GM08714 (cell line): ENCODE results near the gene RNF149.

Experiments used
- H3K4me3 ChIP-seq: fragments of 200-500 bp; sonication (Bioruptor generic); 2 replicates; pipeline ENCODE4 v1.5.1; 2014; ENCODE audit warnings: mild to moderate bottlenecking, low read length, inconsistent platforms
- ZNF274 ChIP-seq: IDR thresholded peaks from 2 replicates; pipeline ENCODE4 v1.6.1; 2012; ENCODE audit warnings: mild to moderate bottlenecking, low read depth, low read length

Gene RNF149

DNA sequence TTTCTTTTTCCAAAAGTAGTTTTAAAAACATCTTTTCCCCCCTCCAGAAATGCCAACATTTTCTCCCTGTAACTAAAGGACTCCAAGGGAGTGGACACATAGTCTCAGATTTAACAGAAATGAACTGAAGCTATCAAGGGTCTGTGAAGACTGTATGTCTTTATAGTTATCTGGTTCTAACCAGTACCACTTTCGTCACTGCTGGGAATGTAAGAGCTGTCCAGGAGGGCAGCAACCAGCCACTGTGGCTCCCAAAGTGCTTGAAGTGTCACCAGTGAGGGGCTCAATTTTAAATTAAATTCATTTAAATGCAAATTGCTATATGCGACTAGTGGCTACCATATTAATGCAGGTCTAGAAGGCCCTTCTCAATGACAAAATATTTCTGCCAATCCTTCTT lies 15.0 kb downstream of the RNF149 start:
- H3K4me3 ChIP-seq: no peak overlapping the region
- TF ChIP-seq ZNF274: no peak

DNA sequence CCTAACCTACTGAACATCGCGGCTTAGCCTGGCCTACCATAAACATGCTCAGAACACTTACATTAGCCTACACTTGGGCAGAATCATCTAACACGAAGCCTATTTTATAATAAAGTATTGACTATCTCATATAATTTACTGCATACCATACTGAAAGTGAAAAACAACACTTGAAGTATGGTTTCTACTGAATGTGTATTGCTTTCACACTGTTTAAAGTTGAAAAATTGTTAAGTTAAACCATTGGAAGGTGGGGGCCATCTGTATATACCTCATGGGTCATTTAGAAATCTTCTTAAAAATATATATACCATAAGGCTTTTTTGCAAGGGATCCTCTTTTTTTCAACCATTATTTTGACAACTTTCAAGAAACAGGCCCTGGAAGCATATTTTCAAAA lies 16.5 kb downstream of the RNF149 start:
- H3K4me3 ChIP-seq: no peak overlapping the region
- TF ChIP-seq ZNF274: no peak

DNA sequence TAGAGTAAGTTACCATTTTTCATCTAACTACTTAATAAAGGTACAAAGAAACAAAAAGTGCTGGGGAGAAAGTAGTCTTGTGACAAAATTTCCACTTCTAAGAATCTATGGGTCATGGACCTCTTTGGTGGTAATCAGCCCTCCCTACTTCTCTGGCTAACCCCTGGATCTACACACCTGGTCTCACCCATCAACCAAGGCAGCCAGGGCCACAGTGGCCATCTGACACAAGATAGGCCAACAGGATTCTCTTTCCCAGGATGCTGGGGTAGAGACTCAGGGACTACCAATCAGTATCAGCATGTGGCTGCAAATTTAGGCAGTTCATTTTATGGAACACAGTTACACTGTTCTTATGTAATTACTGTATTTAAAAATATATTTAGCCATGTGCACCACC lies 17.8 kb downstream of the RNF149 start:
- H3K4me3 ChIP-seq: no peak overlapping the region
- no peak for TF ChIP-seq ZNF274

DNA sequence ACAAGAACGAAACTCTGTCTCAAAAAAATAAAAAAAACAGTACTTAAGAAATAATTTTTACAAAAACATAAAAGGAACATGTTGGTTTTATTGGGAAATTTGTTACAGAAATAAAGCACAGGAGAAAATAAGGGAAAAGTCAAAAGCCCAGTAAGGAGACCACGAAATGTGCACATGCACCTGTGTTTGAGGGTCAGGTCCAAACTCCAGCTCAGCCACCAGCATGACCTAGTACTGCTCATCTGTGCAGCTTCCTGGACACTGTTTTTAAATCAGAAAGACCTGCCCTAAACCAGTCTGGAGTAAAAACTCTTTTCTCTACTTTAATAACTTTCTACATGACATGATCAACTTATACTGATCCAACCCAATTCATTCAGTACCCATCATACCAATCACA lies 21.2 kb downstream of the RNF149 start:
- no peak for TF ChIP-seq ZNF274
- no peak overlapping the region for H3K4me3 ChIP-seq

DNA sequence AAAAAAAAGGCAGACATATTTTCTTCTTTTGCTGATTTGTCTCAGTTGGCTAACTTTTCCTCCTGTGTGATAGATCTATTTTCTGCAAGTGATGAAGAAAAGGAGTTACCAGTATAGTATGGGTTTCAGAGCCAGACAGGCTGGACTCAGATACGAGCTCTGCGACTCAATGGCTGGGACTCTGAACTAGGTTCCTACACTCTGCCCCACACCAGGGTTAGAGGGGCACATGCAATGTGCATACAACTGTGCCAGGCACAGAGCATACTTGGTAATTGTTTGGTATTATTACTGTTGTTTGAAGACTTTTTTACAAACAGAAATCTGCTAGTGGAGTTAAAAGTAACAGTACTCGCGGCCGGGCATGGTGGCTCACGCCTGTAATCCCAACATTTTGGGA lies 21.8 kb downstream of the RNF149 start:
- H3K4me3 ChIP-seq: no peak overlapping the region
- no peak for TF ChIP-seq ZNF274

DNA sequence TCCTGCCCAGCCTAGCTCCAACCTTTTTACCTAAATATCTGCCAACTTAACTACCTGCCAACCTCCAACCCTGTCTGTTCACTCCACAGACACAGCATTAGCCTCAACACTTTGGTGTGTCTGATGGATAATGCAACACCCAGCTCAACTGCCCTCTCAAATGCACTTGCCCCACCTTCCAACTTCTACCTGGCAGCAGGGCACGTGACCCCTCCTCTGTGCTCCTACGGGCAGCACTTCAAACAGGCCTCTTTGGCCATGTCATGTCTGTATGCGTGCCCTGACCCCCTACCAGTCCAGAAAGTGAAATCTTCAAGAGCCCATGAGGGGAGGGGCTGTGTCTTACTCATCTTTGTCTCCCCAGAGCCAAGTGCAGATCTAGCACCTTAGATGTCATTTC lies 25.5 kb downstream of the RNF149 start:
- no peak overlapping the region for H3K4me3 ChIP-seq
- no peak for TF ChIP-seq ZNF274

DNA sequence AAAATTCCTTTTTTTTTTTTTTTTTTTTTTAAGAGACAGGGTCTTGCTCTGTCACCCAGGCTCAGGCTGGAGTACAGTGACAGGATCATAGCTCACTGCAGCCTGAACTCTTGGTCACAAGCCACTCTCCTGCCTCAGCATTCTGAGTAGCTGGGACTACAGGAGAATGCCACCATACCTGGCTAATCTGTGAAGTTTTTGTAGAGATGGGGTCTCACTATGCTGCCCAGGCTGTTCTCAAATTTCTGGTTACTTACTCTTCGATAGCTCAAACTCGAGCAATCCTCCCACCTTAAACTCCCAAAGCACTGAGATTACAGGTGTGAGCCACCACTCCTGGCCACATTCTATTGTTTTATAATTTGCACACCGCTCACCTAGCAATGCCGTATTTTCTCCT lies 27.0 kb downstream of the RNF149 start:
- TF ChIP-seq ZNF274: no peak
- H3K4me3 ChIP-seq: no peak overlapping the region

DNA sequence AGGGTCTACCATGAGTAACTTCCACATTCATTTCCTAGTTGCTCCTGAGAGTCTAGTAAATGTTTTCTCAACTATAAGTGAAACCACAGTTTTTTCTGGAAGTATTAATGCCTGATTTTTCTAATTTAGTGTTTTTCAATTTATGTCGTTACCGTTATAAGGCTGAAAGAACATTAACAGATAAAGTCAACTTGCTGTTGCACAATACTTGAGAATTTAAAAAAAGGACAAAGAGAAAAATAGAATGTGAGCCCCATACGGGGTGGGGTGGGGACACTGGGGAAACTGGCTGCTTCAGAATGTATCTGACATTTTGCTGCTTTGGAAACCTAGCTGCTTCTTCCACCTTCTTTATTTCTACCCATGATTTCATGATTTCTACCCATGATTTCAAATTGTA lies 29.6 kb downstream of the RNF149 start:
- H3K4me3 ChIP-seq: no peak overlapping the region
- no peak for TF ChIP-seq ZNF274

DNA sequence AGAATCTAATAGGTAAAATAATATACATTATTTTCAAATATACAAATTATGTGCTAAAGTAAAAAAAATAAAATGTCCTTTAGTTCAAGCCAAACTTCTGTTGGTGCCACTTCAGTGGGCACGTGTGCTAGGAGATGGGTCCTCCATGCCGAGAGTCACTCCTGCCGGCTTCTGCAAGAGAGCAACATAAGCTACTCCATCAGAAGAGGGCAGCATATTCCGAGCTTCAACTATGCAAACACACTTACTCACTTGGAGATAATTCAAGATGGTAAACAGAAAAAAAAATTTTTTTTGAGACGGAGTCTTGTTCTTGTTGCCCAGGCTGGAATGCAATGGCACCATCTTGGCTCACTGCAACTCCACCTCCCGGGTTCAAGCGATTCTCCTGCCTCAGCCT lies 31.4 kb downstream of the RNF149 start:
- TF ChIP-seq ZNF274: no peak
- no peak overlapping the region for H3K4me3 ChIP-seq

DNA sequence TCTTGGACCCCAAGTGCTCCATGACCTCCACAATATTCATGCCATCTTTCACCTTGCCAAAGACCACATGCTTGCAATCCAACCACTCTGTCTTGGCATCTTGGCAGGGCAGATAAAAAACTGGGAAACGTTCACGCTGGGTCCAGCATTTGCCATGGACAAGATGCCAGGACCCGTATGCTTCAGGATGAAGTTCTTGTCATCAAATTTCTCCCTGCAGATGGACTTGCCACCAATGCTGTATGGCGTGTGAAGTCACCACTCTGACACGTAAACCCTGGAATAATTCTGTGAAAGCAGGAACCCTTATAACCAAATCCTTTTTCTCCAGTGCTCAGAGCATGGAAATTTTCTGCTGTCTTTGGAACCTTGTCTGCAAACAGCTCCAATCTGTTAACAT lies 34.4 kb downstream of the RNF149 start:
- no peak for TF ChIP-seq ZNF274

DNA sequence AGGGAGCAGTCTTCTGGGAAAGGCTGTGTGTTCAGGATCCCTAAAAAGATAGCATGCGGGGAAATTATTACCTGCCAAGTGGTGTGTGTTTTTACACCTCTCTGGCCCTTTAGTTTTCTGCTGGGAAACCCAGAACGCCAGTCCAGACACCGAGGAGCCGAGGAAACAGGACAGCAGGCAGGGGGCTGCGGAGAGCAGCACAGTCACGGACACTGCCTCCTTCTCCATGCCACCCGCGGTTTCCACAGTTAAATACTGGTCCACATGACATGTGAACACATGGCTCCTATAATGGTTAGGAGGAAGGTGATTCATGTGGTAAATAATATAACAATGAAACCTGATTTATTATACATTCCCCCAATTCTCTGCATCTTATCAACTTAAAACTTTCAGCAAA lies 35.4 kb downstream of the RNF149 start:
- TF ChIP-seq ZNF274: no peak
- peak overlapping the region; percentile 48; the same call in 1 of the 2 replicates for H3K4me3 ChIP-seq

More for the DNA sequence above, 34.4 kb downstream of the RNF149 start:
- no peak overlapping the region for H3K4me3 ChIP-seq

DNA sequence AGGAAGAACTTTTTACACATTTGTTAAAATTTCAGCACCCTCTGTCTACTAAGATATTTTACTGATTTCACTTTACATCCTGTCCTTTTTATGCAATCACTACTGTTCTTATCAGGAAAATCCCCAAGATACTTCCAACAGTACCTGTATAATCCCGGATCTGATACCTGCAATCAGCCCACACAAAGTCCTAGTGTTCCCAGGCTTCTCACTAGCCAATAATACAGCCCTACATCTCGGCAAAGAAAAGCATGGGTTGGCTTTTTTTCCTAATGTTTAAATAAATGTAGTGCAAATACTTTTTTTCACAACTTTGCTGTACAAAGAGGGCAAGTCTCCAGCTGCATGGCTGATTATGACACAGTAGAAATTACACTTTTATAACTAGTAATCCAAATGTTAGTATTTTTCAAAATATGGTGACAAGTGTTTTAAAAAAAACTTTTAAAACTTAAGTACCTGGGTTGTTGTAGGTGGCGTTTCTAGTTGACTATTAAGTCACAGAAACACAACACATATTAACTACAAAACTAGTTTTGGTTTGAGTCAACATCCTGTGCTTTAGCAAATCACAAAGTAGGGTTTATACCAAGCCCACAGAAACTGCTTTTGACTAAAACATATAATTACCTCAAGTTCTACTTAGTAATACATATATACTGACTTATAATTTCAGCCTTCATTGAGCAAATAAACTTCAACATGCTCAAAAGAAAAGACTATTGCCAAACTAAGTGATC lies 36.3 kb downstream of the RNF149 start:
- peak overlapping the region; percentile 48; the same call in 1 of the 2 replicates for H3K4me3 ChIP-seq
- TF ChIP-seq ZNF274: no peak

DNA sequence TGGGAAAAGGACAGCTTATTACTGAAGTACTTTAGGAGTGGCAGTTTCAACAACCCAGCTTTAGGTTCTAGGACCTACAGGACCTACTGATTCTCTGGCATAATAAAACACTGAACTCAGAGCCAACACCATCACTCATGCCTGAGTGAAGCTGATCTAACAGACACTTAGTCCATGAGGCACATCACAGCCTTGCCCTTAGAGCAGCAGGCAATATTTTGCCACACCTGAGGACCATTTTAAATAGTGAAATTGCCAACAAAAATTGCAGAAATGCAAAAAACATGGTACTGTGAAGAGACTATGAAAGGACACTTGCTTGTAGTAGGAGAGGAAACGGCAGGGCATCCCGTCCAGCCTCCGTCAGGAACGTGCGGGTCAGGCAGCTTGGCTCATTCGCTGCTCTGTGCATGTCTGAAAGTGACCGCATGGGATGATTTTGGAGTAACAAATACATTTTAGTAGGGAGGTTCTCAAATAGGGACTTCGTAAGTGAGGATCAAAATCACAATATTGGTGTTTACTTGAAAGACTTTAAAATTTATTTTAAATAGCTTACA lies 37.7 kb downstream of the RNF149 start:
- H3K4me3 ChIP-seq: no peak overlapping the region
- TF ChIP-seq ZNF274: no peak

DNA sequence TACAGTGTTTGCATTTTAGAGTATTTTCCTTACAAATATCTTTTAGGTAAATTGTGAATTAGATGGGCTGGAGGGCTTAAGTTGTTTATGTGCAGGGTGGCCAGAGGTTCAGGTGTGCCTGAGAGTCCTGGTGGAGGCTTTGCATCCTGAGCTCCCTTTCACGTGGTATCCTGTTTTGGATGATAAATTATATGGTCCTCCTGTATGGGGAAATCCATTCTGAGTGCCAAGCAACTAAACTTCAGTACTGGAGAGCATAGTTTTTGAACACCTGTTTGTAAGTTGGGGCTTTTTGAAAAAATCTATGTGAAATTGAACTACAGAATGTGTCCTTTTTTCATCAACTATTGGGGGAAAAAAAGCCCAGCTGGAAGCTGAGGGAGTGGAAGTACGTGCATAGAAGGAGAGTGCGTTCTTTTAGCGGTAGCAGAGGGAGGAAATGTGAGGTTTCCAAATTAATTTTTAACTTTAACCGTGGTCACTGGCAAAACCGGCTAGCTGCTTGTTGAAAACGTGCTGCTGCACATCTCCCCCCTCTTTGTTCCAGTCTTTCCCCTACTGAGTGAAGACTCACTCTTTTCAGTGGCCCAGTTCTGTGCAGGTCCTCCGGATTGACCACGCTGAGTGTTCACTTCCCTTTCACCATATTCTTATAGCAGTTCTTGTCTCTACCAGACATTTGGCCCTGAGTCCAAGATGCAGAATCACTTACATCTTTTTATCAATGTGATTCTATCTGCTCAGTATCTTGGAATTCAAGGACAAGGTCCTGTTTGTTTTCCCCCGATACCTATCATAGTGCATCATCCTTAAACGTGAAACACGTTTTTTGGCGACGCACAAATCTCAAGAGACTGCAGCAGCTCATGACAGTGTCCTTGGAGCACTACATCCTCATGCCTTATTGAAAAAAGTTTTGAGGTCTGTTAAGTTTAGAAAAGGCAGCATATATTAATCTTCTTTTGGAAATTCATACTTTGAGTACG lies 40.5 kb downstream of the RNF149 start:
- no peak for TF ChIP-seq ZNF274
- peak overlapping the region; percentile 35; the same call in 1 of the 2 replicates for H3K4me3 ChIP-seq

DNA sequence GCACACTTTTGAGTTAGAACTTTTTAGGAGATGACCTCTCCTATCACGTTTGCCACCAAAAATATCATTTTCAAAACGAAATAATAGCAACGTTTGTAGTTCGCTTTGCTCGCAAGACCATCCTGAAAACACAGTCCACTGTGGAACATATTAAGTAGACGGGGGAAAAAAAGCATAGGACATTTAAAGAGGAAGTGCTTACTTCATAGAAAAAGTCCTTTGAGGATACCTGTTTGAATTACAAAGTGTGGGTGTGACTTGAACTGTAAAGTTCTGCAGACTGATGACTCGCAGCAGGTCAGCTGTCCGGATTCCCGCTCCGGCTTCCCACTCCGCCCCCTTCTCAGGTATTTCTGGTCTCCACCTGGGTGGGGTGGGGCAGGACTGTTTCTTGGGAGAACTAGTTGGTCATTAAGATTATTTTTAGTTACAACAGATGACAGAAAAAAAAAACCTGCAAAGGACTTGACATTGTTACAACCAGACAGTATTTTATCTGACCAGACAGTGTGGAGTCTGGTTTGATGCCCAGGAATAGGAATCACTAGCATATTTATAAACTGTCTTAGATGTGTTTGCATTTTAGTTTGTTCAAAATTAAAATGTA lies 42.5 kb downstream of the RNF149 start:
- TF ChIP-seq ZNF274: no peak

More for the DNA sequence above, 42.5 kb downstream of the RNF149 start:
- H3K4me3 ChIP-seq: no peak overlapping the region
